ENCODE results near the gene PSMC2.
"Not testable (repeated sequence)": the region's sequence is repeated elsewhere in the genome, so short reads cannot be mapped to it uniquely, and the experiment has no call there.

The PSMC2 gene

GRCh38 chr7:103379270-103379975 lies 32.0 kb downstream of the PSMC2 start:
- DNase-seq: no peak

GRCh38 chr7:103380395-103381191 lies 33.1 kb downstream of the PSMC2 start:
- DNase-seq: no peak

GRCh38 chr7:103381280-103382031 lies 34.0 kb downstream of the PSMC2 start:
- no peak for DNase-seq

- no peak for DNase-seq
Observed at GRCh38 chr7:103382032-103382402, 34.6 kb downstream of the PSMC2 start.

GRCh38 chr7:103387242-103387641 lies 39.8 kb downstream of the PSMC2 start:
- DNase-seq: no peak

- no peak for DNase-seq
Observed at GRCh38 chr7:103388469-103389140, 41.2 kb downstream of the PSMC2 start.

GRCh38 chr7:103389263-103389662 lies 41.8 kb downstream of the PSMC2 start:
- no peak for DNase-seq

- no peak for DNase-seq
Observed at GRCh38 chr7:103391150-103391549, 43.7 kb downstream of the PSMC2 start.

GRCh38 chr7:103391976-103392375 lies 44.5 kb downstream of the PSMC2 start:
- DNase-seq: no peak

- no peak for DNase-seq
Observed at GRCh38 chr7:103394566-103394965, 47.1 kb downstream of the PSMC2 start.

- no peak for DNase-seq
Observed at GRCh38 chr7:103395071-103395470, 47.6 kb downstream of the PSMC2 start.

GRCh38 chr7:103396471-103396870 lies 49.0 kb downstream of the PSMC2 start:
- DNase-seq: no peak

- DNase-seq: no peak
Observed at GRCh38 chr7:103398483-103399127, 51.2 kb downstream of the PSMC2 start.

GRCh38 chr7:103399687-103400086 lies 52.2 kb downstream of the PSMC2 start:
- DNase-seq: not testable (repeated sequence)

GRCh38 chr7:103405789-103406613 lies 58.6 kb downstream of the PSMC2 start:
- DNase-seq: not testable (repeated sequence)

- no peak for DNase-seq
Observed at GRCh38 chr7:103412151-103412550, 64.7 kb downstream of the PSMC2 start.

- DNase-seq: no peak
Observed at GRCh38 chr7:103413407-103413806, 66.0 kb downstream of the PSMC2 start.

GRCh38 chr7:103418241-103418640 lies 70.8 kb downstream of the PSMC2 start:
- no peak for DNase-seq

Data from activated CD4-positive, alpha-beta T cell treated with anti-CD3 and anti-CD28 coated beads, Interleukin-2, amount 50 U/mL, for 16 hours (primary cell).